Measurements from ENCODE around the gene DRC3. TPM values are rescaled to one million over a fixed set of nuclear protein-coding genes. Genes with fewer than 3 reads are reported as not detected.

DRC3 gene
- total RNA-seq, 1 donor from 2014 or later = 1.7 TPM

DNA sequence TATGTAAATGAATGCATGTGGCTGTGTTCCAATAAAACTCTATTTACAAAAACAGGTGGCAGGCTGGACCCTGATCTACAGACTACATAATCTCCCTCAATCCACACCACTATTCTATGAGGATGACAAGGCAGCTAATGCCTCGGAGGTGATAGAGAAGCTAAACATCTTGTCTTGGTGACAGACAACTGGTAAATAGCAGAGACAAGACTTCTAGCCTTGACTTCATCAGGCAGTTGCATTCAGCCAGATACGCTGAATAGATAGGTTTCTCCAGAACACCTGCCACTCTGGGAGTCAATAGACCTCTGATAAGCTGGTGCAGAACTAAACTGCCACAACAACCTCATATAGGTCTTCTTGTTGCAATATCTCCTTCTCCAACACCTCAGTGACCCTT lies 63.0 kb downstream of the DRC3 start:
- Histone ChIP-seq H3K36me3 (no peaks in the 10 kb centered on the region), H3K4me1 (peaks cover 64% of the 10 kb centered on the region), H3K27me3 (ENCODE audit: low read depth) (no peaks in the 10 kb centered on the region), H3K27ac (replicated peaks) (no peak overlapping the region), H3K9me3 (replicated peaks) (no peaks in the 10 kb centered on the region), H3K4me3 (no peak overlapping the region)
- TF ChIP-seq, protein P1, sequence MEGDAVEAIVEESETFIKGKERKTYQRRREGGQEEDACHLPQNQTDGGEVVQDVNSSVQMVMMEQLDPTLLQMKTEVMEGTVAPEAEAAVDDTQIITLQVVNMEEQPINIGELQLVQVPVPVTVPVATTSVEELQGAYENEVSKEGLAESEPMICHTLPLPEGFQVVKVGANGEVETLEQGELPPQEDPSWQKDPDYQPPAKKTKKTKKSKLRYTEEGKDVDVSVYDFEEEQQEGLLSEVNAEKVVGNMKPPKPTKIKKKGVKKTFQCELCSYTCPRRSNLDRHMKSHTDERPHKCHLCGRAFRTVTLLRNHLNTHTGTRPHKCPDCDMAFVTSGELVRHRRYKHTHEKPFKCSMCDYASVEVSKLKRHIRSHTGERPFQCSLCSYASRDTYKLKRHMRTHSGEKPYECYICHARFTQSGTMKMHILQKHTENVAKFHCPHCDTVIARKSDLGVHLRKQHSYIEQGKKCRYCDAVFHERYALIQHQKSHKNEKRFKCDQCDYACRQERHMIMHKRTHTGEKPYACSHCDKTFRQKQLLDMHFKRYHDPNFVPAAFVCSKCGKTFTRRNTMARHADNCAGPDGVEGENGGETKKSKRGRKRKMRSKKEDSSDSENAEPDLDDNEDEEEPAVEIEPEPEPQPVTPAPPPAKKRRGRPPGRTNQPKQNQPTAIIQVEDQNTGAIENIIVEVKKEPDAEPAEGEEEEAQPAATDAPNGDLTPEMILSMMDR (IDR thresholded peaks at IDR 0.05; ENCODE audit: borderline replicate concordance) = no peak
- intact Hi-C loops (cut with micrococcal nuclease) = loop anchor here (10.0 kb wide), 1 partner anchor 141 kb away; no protein-coding TSS in a partner anchor
- DNase-seq = no peak

DNA sequence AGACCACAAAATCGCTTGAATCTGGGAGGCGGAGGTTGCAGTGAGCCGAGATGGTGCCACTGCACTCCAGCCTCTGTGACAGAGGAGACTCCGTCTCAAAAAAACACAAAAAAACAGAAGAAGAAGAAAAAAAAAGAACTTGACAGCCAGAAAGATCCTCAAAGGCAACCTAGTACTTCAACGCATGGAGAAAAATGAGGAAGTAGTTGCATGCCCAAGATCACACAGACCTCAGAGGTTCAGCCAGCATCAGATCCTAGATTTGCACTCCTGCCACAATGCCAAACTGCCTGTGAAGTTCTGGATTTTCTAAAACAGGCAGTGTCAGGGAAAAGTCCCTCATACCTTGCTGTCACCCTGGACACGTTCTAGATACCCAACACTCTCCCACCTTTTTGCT lies 64.8 kb downstream of the DRC3 start:
- Histone ChIP-seq H3K9me3 (replicated peaks) (no peaks in the 10 kb centered on the region), H3K36me3 (no peaks in the 10 kb centered on the region), H3K4me1 (peaks cover 68% of the 10 kb centered on the region), H3K27ac (replicated peaks) (no peak overlapping the region), H3K4me3 (peak overlapping the region; percentile 88), H3K27me3 (ENCODE audit: low read depth) (no peaks in the 10 kb centered on the region)
- intact Hi-C loops (cut with micrococcal nuclease) = loop anchor here (10.0 kb wide), 1 partner anchor 143 kb away; no protein-coding TSS in a partner anchor
- no peak for DNase-seq
- TF ChIP-seq, protein P1 (IDR thresholded peaks at IDR 0.05; ENCODE audit: borderline replicate concordance) = no peak

DNA sequence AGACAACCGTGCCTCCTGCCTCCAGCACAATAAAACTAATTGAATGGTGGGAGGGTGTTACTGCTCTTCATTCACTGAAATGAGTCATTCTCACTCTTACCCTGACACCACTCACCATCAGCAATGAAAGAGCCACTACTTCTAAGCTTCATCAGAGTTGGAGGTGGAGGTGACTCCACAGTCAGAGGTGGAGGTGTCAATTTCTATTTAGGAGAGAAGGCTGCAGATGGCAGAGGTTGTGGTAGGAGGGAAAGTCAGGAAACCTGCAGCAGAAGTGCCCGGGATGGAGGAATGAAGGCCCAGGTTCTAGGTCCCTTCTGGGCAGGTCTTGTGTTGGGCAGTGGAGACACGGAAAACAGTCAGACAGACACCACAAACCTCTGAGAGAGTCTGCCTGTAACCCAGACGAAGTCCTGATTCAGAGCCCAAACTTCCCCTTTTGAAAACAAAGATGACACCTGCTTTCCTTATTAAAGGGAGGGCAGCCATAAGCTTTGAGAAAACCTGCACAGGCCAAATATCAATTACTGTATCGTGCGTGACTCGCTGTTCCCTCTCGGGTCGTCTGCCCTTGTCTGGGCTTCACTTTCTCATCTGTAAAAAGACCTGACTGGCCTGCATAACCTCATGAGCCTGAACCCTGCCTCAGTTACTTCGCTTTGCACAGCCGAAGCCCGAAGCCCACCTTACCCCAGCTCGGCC lies 65.6 kb downstream of the DRC3 start:
- no peak for DNase-seq
- intact Hi-C loops (cut with micrococcal nuclease) = loop anchor here (10.0 kb wide), 1 partner anchor 143 kb away; no protein-coding TSS in a partner anchor
- Histone ChIP-seq H3K9me3 (replicated peaks) (no peaks in the 10 kb centered on the region), H3K4me3 (peak overlapping the region; percentile 88), H3K27ac (replicated peaks) (peak overlapping the region; percentile 89), H3K4me1 (peaks cover 68% of the 10 kb centered on the region), H3K27me3 (ENCODE audit: low read depth) (no peaks in the 10 kb centered on the region), H3K36me3 (no peaks in the 10 kb centered on the region)
- TF ChIP-seq, protein P1 (IDR thresholded peaks at IDR 0.05; ENCODE audit: borderline replicate concordance) = no peak

DNA sequence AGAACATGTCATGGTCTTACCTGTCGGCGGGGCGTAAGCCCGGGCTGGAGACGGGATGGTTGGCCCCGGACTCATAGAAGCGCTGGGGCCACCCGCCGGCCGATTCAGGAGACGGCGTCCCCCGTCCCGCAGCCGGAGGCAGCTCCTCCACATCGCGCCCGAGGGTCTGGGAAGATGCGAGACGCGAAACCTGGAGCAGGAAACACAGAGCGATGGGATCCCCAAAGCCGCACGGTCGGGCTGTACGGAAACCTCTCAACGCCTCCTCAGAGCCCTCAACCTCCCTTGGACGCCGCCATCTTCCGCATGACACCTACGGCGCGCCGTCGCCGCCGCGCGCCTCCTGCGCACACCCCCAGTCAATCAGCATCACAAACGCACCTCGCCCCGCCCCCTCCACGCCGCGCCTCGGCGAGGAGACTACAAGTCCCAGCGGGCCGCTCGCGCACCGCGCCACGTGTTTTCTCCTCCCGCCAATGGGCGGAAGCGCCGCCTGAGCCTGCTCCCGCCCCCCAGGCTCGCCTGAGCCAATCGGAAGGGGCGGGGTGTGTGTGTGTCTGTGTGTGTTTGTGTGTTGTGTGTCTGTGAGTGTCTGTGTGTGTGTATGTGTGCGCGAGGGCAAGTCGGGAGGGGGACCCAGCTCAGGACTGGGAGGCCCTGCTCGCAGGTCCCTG lies 66.3 kb downstream of the DRC3 start, which contains the start of the genes ATPAF2 and GID4:
Gene ATPAF2 (minus strand): TSS at position 308 of the 674 bp plus-strand sequence. CDS start 155 bp downstream, at position 153.
Gene GID4 (plus strand): TSS at position 548 of the 674 bp plus-strand sequence. CDS start 57 bp downstream, at position 605.
- no peaks in the 10 kb centered on the region for H3K9me3 ChIP-seq (replicated peaks)
- H3K27ac ChIP-seq (replicated peaks) = peak within 1 kb of the TSS; percentile 89
- peaks cover 72% of the 10 kb centered on the region for H3K4me1 ChIP-seq
- TF ChIP-seq, protein P1 (IDR thresholded peaks at IDR 0.05; ENCODE audit: borderline replicate concordance) = no peak
- intact Hi-C loops (cut with micrococcal nuclease) = loop anchor here (10.0 kb wide), 1 partner anchor 144 kb away; no protein-coding TSS in a partner anchor
- peak; percentile 100 for DNase-seq
- peak within 1 kb of the TSS; percentile 88 for H3K4me3 ChIP-seq
- no peaks in the 10 kb centered on the region for H3K36me3 ChIP-seq
- no peaks in the 10 kb centered on the region for H3K27me3 ChIP-seq (ENCODE audit: low read depth)

DNA sequence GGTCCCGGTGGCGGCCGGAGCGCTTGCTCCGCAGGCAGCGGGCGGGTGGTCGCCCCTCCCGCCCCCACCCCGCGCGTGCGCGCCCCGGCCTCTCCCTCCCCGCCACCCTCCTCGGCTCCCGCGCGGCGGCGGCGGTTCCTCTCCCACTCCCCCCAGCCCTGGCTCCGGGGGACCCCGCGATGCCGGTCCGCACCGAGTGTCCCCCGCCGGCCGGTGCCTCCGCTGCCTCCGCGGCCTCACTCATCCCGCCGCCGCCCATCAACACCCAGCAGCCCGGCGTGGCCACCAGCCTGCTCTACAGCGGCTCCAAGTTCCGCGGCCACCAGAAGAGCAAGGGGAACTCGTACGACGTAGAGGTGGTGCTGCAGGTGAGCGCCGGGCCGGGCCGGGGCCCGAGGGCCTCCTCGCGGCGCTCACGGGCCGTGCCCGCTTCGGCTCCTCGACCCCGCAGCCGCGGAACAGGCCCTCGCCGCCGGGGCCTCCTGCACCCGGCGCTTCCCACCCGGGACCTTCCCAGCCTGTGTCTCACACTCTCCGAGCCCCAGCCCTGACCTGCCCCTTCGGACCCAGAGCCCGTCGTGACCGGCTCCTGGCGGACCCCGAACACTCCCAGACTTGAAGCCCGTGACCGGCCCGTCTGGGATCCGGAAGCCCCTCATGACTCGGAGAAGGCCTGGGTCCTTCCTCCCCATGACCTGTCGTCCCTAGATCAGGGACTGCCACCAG lies 67.0 kb downstream of the DRC3 start:
- Histone ChIP-seq H3K27me3 (ENCODE audit: low read depth) (no peaks in the 10 kb centered on the region), H3K4me3 (peak overlapping the region; percentile 88), H3K36me3 (no peaks in the 10 kb centered on the region), H3K27ac (replicated peaks) (peak overlapping the region; percentile 89), H3K9me3 (replicated peaks) (no peaks in the 10 kb centered on the region), H3K4me1 (peaks cover 72% of the 10 kb centered on the region)
- TF ChIP-seq, protein P1 (IDR thresholded peaks at IDR 0.05; ENCODE audit: borderline replicate concordance) = no peak
- intact Hi-C loops (cut with micrococcal nuclease) = loop anchor here (10.0 kb wide), 1 partner anchor 145 kb away; no protein-coding TSS in a partner anchor
- DNase-seq = no peak

Data from left ventricle myocardium inferior (tissue), 1 donor.